B cell (primary cell): ENCODE results near the gene INTS7. TPM values are rescaled to one million over a fixed set of nuclear protein-coding genes. Genes with fewer than 3 reads are reported as not detected.

Experiments used
- ATAC-seq: fragments of 200-7000 bp; cut with Tn5 transposase; one replicate; pipeline ENCODE4 v1.10.0; 2021; ENCODE audit warnings: low read depth, mild to moderate bottlenecking, moderate number of reproducible peaks, moderate library complexity
- CTCF ChIA-PET: fragments of 350-600 bp; sonication (Branson Sonifier 250); formaldehyde crosslinking; loops from one replicate; lab custom pipeline; 2021; ENCODE audit warnings: antibody characterized with exemption, inconsistent platforms; lab: Charles Lee
- POLR2A ChIA-PET: fragments of 350-600 bp; sonication (Branson Sonifier 250); formaldehyde crosslinking; loops from one replicate; lab custom pipeline; 2021; ENCODE audit warnings: antibody characterized with exemption; lab: Charles Lee
- DNase-seq: peaks from one replicate; pipeline ENCODE4 v3.0.0; 2013
- H2AFZ ChIP-seq: 2 replicates; pipeline ENCODE4 v1.6.1; 2012; ENCODE audit warnings: mild to moderate bottlenecking, low read depth, low read length; ENCODE audit not compliant: insufficient read depth, poor library complexity, severe bottlenecking
- H3K27ac ChIP-seq, 2 donors: 1 replicate in 1 of 2; 2 replicates in 1 of 2; pipeline ENCODE4 v1.5.1; 2012 to 2013; ENCODE audit warnings: low read length in 2 of 2, mild to moderate bottlenecking in 2 of 2, moderate library complexity in 1 of 2
- H3K27me3 ChIP-seq, 4 experiments: fragments of 200-600 bp in 1 of 4; sonication (generic) in 1 of 4; replicated peaks in 1 of 4; 1 replicate in 2 of 4; 2 replicates in 2 of 4; pipeline versions ENCODE4 v1.6.1 to v1.7.0; 2013 to 2016; ENCODE audit warnings: low read length in 3 of 4, mild to moderate bottlenecking in 2 of 4, mixed read lengths in 1 of 4, moderate library complexity in 1 of 4; ENCODE audit not compliant: insufficient read depth in 4 of 4, control insufficient read depth in 3 of 4; ENCODE audit errors: control extremely low read depth in 1 of 4
- H3K36me3 ChIP-seq, 2 experiments: replicated peaks in 1 of 2; 1 replicate in 1 of 2; 2 replicates in 1 of 2; pipeline versions ENCODE4 v1.6.1 to v1.7.1; 2013; ENCODE audit warnings: low read length in 1 of 2; ENCODE audit not compliant: insufficient read depth in 2 of 2, control insufficient read depth in 1 of 2; ENCODE audit errors: control extremely low read depth in 1 of 2, extremely low read depth in 1 of 2
- H3K4me1 ChIP-seq, 2 donors: fragments of 200-600 bp in 1 of 2; sonication (generic) in 1 of 2; 1 replicate in 1 of 2; 2 replicates in 1 of 2; pipeline versions ENCODE4 v1.5.1 to v1.6.1; 2013 to 2017; ENCODE audit warnings: low read length in 2 of 2; ENCODE audit not compliant: control insufficient read depth in 2 of 2, insufficient read depth in 2 of 2
- H3K4me2 ChIP-seq: replicated peaks from 2 replicates; pipeline ENCODE3; 2012; ENCODE audit warnings: mild to moderate bottlenecking, low read depth, low read length; ENCODE audit not compliant: poor library complexity, severe bottlenecking
- H3K4me3 ChIP-seq, 5 experiments: fragments of 200-600 bp in 1 of 5; sonication (generic) in 1 of 5; 1 replicate in 3 of 5; 2 replicates in 2 of 5; pipeline versions ENCODE4 v1.5.1 to v1.7.0; 2011 to 2016; ENCODE audit warnings: low read length in 4 of 5, mild to moderate bottlenecking in 4 of 5, low read depth in 2 of 5, control low read depth in 1 of 5, moderate library complexity in 1 of 5; ENCODE audit not compliant: insufficient read depth in 1 of 5; ENCODE audit errors: control extremely low read depth in 1 of 5, extremely low read depth in 1 of 5
- H3K79me2 ChIP-seq: fragments of 200-600 bp; sonication (generic); one replicate; pipeline ENCODE4 v1.6.0; 2016; ENCODE audit warnings: low read length; ENCODE audit not compliant: control insufficient read depth, insufficient read depth
- H3K9ac ChIP-seq: fragments of 200-600 bp; sonication (generic); 2 replicates; pipeline ENCODE4 v1.6.1; 2017; ENCODE audit warnings: mild to moderate bottlenecking, low read length, moderate library complexity
- H3K9me3 ChIP-seq, 3 donors: one replicate each; pipeline versions ENCODE4 v1.6.1 to v1.7.1; 2013; ENCODE audit warnings: low read length in 2 of 3; ENCODE audit not compliant: control insufficient read depth in 2 of 3, insufficient read depth in 1 of 3; ENCODE audit errors: control extremely low read depth in 1 of 3
- H4K20me1 ChIP-seq: 2 replicates; pipeline ENCODE4 v1.6.0; 2012; ENCODE audit warnings: mild to moderate bottlenecking, low read length; ENCODE audit not compliant: insufficient read depth, control insufficient read depth, poor library complexity, severe bottlenecking
- H3K27ac Mint-ChIP-seq: one replicate; pipeline ENCODE4 v1.8.0; 2021; ENCODE audit warnings: mixed read lengths
- H3K27me3 Mint-ChIP-seq: one replicate; pipeline ENCODE4 v1.8.0; 2021; ENCODE audit warnings: mixed read lengths
- H3K4me1 Mint-ChIP-seq: one replicate; pipeline ENCODE4 v1.8.0; 2021; ENCODE audit warnings: mixed read lengths
- H3K4me3 Mint-ChIP-seq: one replicate; pipeline ENCODE4 v1.8.0; 2021; ENCODE audit warnings: mixed read lengths
- H3K9me3 Mint-ChIP-seq: one replicate; pipeline ENCODE4 v1.8.0; 2022; ENCODE audit warnings: mixed read lengths; ENCODE audit not compliant: insufficient read depth
- CTCF ChIP-seq: fragments of 200-600 bp; IDR thresholded peaks from one replicate; pipeline ENCODE4 v1.8.0; 2022; ENCODE audit warnings: antibody characterized with exemption, mild to moderate bottlenecking
- EZH2 ChIP-seq: IDR thresholded peaks from 2 replicates; pipeline ENCODE4 v1.6.1; 2012; ENCODE audit warnings: borderline replicate concordance, low read depth, mild to moderate bottlenecking, moderate library complexity, low read length; ENCODE audit not compliant: insufficient read depth, poor library complexity, severe bottlenecking
- WGBS: methylation state at CpG from one replicate; pipeline ENCODE4 v1.1.5; 2013; ENCODE audit warnings: missing lambda C conversion rate; ENCODE audit not compliant: insufficient coverage; 5-methylcytosine and 5-hydroxymethylcytosine counted together
- intact Hi-C: fragments of 100-400 bp; cut with micrococcal nuclease; formaldehyde crosslinking; loops from one replicate; pipeline ENCODE4 v1.10.0; 2022
- polyA plus RNA-seq: library from polyadenylated mRNA; depleted of rRNA; stranded (reverse); fragments of >200 nt; gene quantifications from 2 replicates; pipeline ENCODE4 v1.2.3, GENCODE V29; 2012
- total RNA-seq, 2 donors: library from RNA; stranded (reverse); fragments of 120-200 nt in 1 of 2; gene quantifications; 1 replicate in 1 of 2; 2 replicates in 1 of 2; pipeline versions ENCODE4 v1.2.3 to v1.2.4, GENCODE V29; 2013 to 2022

The INTS7 gene
- total and polyA plus RNA-seq, 2 donors (not counting 1 experiment from before 2014, with no cell fraction given): 8.3 to 19.2 TPM

- H3K36me3 ChIP-seq: peaks cover 10 to 12% of the 10 kb centered on the region in 2 experiments
- ChIA-PET POLR2A (no interaction called here), CTCF (no interaction called here)
- H3K27me3 Mint-ChIP-seq: no peaks in the 10 kb centered on the region
- intact Hi-C loops: no loop called here
- H4K20me1 ChIP-seq: no peaks in the 10 kb centered on the region
- no peaks in the 10 kb centered on the region for H3K27me3 ChIP-seq
- no peak overlapping the region for H3K4me3 ChIP-seq
- TF ChIP-seq CTCF: no peak
- no peak overlapping the region for H3K4me3 Mint-ChIP-seq
- H3K4me2 ChIP-seq: no peak overlapping the region
- H3K27ac ChIP-seq: no peak overlapping the region
- H3K4me1 Mint-ChIP-seq: no peaks in the 10 kb centered on the region
- DNase-seq: no peak
- WGBS: 100% methylated on average over 4 of the region's 9 CpGs
- no peaks in the 10 kb centered on the region for H3K9me3 Mint-ChIP-seq
- no peak overlapping the region for H2AFZ ChIP-seq
- H3K9me3 ChIP-seq: no peaks in the 10 kb centered on the region
- no peaks in the 10 kb centered on the region for H3K79me2 ChIP-seq
- no peak overlapping the region for H3K27ac Mint-ChIP-seq
- H3K4me1 ChIP-seq: no peaks in the 10 kb centered on the region
- no peak overlapping the region for H3K9ac ChIP-seq
- ATAC-seq: no peak
These were observed 27.5 kb downstream of the INTS7 start for GRCh38 chr1:212007886-212008285.

- Mint-ChIP-seq H3K4me3 (no peak overlapping the region), H3K4me1 (no peaks in the 10 kb centered on the region), H3K27ac (no peak overlapping the region), H3K9me3 (no peaks in the 10 kb centered on the region), H3K27me3 (no peaks in the 10 kb centered on the region)
- no peaks in the 10 kb centered on the region for H3K79me2 ChIP-seq
- 100% methylated on average over 2 of the region's 4 CpGs for WGBS
- CTCF ChIA-PET: no interaction called here
- POLR2A ChIA-PET: no interaction called here
- H3K4me1 ChIP-seq: no peaks in the 10 kb centered on the region
- TF ChIP-seq CTCF: no peak
- TF ChIP-seq EZH2: no peak
- no peaks in the 10 kb centered on the region for H3K9me3 ChIP-seq
- H3K9ac ChIP-seq: no peak overlapping the region
- H3K4me3 ChIP-seq: no peak overlapping the region
- H3K4me2 ChIP-seq: no peak overlapping the region
- DNase-seq (no peak), ATAC-seq (no peak)
- no peaks in the 10 kb centered on the region for H4K20me1 ChIP-seq
- H2AFZ ChIP-seq: no peak overlapping the region
- intact Hi-C loops: no loop called here
- no peak overlapping the region for H3K27ac ChIP-seq
- peaks cover 12 to 13% of the 10 kb centered on the region in 2 experiments for H3K36me3 ChIP-seq
- H3K27me3 ChIP-seq: no peaks in the 10 kb centered on the region
These were observed 28.2 kb downstream of the INTS7 start for GRCh38 chr1:212007178-212007577.
